Liver (tissue), 9 donors: ENCODE data around the gene ISG15. TPM values are rescaled to one million over a fixed set of nuclear protein-coding genes. Genes with fewer than 3 reads are reported as not detected.

Source experiments
- DNase-seq: peaks from one replicate; pipeline ENCODE4 v3.0.0-alpha.2; 2017; ENCODE audit warnings: low spot score
- H3K27ac ChIP-seq, 2 donors: one replicate each; pipeline ENCODE4 v1.7.0; 2013; ENCODE audit warnings: inconsistent platforms in 2 of 2, low read length in 2 of 2, control low read depth in 1 of 2, low read depth in 1 of 2, mild to moderate bottlenecking in 1 of 2
- H3K27me3 ChIP-seq, 4 donors: one replicate each; pipeline versions ENCODE4 v1.6.1 to v1.7.0; 2013; ENCODE audit warnings: low read length in 3 of 4, inconsistent platforms in 1 of 4, mild to moderate bottlenecking in 1 of 4, moderate library complexity in 1 of 4; ENCODE audit not compliant: control insufficient read depth in 4 of 4, insufficient read depth in 4 of 4
- H3K36me3 ChIP-seq, 4 donors: one replicate each; pipeline versions ENCODE4 v1.6.1 to v1.7.0; 2013; ENCODE audit warnings: low read length in 3 of 4, mild to moderate bottlenecking in 3 of 4, low read depth in 1 of 4, moderate library complexity in 1 of 4; ENCODE audit not compliant: control insufficient read depth in 4 of 4, insufficient read depth in 3 of 4
- H3K4me1 ChIP-seq, 4 donors: one replicate each; pipeline versions ENCODE4 v1.6.1 to v1.7.0; 2013; ENCODE audit warnings: low read length in 3 of 4, mild to moderate bottlenecking in 3 of 4, moderate library complexity in 1 of 4; ENCODE audit not compliant: control insufficient read depth in 4 of 4, insufficient read depth in 4 of 4
- H3K4me3 ChIP-seq, 3 donors: one replicate each; pipeline versions ENCODE4 v1.6.1 to v1.7.0; 2013; ENCODE audit warnings: low read length in 3 of 3, control low read depth in 1 of 3, low read depth in 1 of 3, mild to moderate bottlenecking in 1 of 3
- H3K9ac ChIP-seq, 2 donors: one replicate each; pipeline ENCODE4 v1.7.0; 2013; ENCODE audit warnings: low read length in 2 of 2, mild to moderate bottlenecking in 2 of 2, moderate library complexity in 2 of 2, control low read depth in 1 of 2, low read depth in 1 of 2
- H3K9me3 ChIP-seq, 4 donors: one replicate each; pipeline versions ENCODE4 v1.6.1 to v1.7.0; 2013; ENCODE audit warnings: low read length in 3 of 4; ENCODE audit not compliant: control insufficient read depth in 4 of 4
- FOXA1 ChIP-seq: IDR thresholded peaks from 2 replicates; pipeline ENCODE4 v1.6.1; 2016; ENCODE audit warnings: antibody characterized with exemption
- FOXA2 ChIP-seq: IDR thresholded peaks from 2 replicates; pipeline ENCODE4 v1.6.1; 2016; ENCODE audit warnings: antibody characterized with exemption
- HNF4G ChIP-seq: IDR thresholded peaks from 2 replicates; pipeline ENCODE4 v1.6.1; 2016; ENCODE audit warnings: antibody characterized with exemption
- JUND ChIP-seq, 2 donors: IDR thresholded peaks; 2 replicates each; pipeline ENCODE4 v1.6.1; 2016; ENCODE audit warnings: antibody characterized with exemption in 2 of 2
- NR2F2 ChIP-seq: IDR thresholded peaks from 2 replicates; pipeline ENCODE4 v1.6.1; 2016; ENCODE audit warnings: antibody characterized with exemption
- SP1 ChIP-seq: IDR thresholded peaks from 2 replicates; pipeline ENCODE4 v1.6.1; 2018; ENCODE audit warnings: antibody characterized with exemption, mild to moderate bottlenecking
- TAF1 ChIP-seq: conservative IDR thresholded peaks from 2 replicates; pipeline ENCODE4 v1.6.1; 2016; ENCODE audit warnings: antibody characterized with exemption, mild to moderate bottlenecking
- YY1 ChIP-seq: IDR thresholded peaks from 2 replicates; pipeline ENCODE4 v1.6.1; 2016; ENCODE audit warnings: antibody characterized with exemption, mild to moderate bottlenecking
- WGBS: extraction: QIAGEN DNeasy Blood & Tissue Kit; methylation state at CpG from one replicate; pipeline ENCODE4 v1.1.7; 2013; 5-methylcytosine and 5-hydroxymethylcytosine counted together
- polyA plus RNA-seq, 2 donors: library from polyadenylated mRNA; stranded (reverse) in 1 of 2; unstranded in 1 of 2; fragments of 200-250 nt in 1 of 2; fragments of >200 nt in 1 of 2; fragmentation: Nextera tagmentation in 1 of 2; extraction: Ambion mirVana in 1 of 2; gene quantifications; one replicate each; pipeline versions ENCODE4 v1.2.1 to v1.2.3, GENCODE V29; 2013 to 2015
- total RNA-seq, 2 donors: library from RNA; depleted of rRNA; stranded (reverse); fragments of >200 nt; gene quantifications; one replicate each; pipeline ENCODE4 v1.2.3, GENCODE V29; 2014
- TF ChIP-seq, protein P1 (sequence below): IDR thresholded peaks from 2 replicates; pipeline ENCODE4 v1.6.1; 2016; ENCODE audit warnings: antibody characterized with exemption
- TF ChIP-seq, protein P2 (sequence below): IDR thresholded peaks from 2 replicates; pipeline ENCODE4 v1.6.1; 2016; ENCODE audit warnings: antibody characterized with exemption
- TF ChIP-seq, protein P3 (sequence below): IDR thresholded peaks from 2 replicates; pipeline ENCODE4 v1.6.1; 2016; ENCODE audit warnings: antibody characterized with exemption
- TF ChIP-seq, protein P4 (sequence below): IDR thresholded peaks from 2 replicates; pipeline ENCODE4 v1.6.1; 2016; ENCODE audit warnings: antibody characterized with exemption, mild to moderate bottlenecking
- donor health status: healthy.
- donor health status: healthy.
- donor health status: healthy.
- donor health status: healthy.
- donor health status: healthy.

The ISG15 gene
- total and polyA plus RNA-seq, 4 donors = 9.3 to 89.4 (median 56.5) TPM

GRCh38 chr1:1021010-1021919, 8.0 kb downstream of the ISG15 start:
- Histone ChIP-seq H3K4me3 (peak overlapping the region in 1 of 3 donors; percentile 91), H3K9ac (no peak overlapping the region), H3K4me1 (peaks cover 3 to 10% (median 7%) of the 10 kb centered on the region in 4 donors), H3K27me3 (no peaks in the 10 kb centered on the region), H3K27ac (no peak overlapping the region), H3K9me3 (no peaks in the 10 kb centered on the region), H3K36me3 (no peaks in the 10 kb centered on the region)
- DNase-seq = peak; percentile 56
- WGBS = 48% methylated on average over 33 of the region's 33 CpGs
- TF ChIP-seq TAF1 = no peak
- TF ChIP-seq, protein P1, sequence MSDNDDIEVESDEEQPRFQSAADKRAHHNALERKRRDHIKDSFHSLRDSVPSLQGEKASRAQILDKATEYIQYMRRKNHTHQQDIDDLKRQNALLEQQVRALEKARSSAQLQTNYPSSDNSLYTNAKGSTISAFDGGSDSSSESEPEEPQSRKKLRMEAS = no peak
- no peak for TF ChIP-seq FOXA1
- TF ChIP-seq, protein P2, sequence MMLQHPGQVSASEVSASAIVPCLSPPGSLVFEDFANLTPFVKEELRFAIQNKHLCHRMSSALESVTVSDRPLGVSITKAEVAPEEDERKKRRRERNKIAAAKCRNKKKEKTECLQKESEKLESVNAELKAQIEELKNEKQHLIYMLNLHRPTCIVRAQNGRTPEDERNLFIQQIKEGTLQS = no peak
- TF ChIP-seq, protein P3, sequence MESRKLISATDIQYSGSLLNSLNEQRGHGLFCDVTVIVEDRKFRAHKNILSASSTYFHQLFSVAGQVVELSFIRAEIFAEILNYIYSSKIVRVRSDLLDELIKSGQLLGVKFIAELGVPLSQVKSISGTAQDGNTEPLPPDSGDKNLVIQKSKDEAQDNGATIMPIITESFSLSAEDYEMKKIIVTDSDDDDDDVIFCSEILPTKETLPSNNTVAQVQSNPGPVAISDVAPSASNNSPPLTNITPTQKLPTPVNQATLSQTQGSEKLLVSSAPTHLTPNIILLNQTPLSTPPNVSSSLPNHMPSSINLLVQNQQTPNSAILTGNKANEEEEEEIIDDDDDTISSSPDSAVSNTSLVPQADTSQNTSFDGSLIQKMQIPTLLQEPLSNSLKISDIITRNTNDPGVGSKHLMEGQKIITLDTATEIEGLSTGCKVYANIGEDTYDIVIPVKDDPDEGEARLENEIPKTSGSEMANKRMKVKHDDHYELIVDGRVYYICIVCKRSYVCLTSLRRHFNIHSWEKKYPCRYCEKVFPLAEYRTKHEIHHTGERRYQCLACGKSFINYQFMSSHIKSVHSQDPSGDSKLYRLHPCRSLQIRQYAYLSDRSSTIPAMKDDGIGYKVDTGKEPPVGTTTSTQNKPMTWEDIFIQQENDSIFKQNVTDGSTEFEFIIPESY = no peak
- TF ChIP-seq, protein P4, sequence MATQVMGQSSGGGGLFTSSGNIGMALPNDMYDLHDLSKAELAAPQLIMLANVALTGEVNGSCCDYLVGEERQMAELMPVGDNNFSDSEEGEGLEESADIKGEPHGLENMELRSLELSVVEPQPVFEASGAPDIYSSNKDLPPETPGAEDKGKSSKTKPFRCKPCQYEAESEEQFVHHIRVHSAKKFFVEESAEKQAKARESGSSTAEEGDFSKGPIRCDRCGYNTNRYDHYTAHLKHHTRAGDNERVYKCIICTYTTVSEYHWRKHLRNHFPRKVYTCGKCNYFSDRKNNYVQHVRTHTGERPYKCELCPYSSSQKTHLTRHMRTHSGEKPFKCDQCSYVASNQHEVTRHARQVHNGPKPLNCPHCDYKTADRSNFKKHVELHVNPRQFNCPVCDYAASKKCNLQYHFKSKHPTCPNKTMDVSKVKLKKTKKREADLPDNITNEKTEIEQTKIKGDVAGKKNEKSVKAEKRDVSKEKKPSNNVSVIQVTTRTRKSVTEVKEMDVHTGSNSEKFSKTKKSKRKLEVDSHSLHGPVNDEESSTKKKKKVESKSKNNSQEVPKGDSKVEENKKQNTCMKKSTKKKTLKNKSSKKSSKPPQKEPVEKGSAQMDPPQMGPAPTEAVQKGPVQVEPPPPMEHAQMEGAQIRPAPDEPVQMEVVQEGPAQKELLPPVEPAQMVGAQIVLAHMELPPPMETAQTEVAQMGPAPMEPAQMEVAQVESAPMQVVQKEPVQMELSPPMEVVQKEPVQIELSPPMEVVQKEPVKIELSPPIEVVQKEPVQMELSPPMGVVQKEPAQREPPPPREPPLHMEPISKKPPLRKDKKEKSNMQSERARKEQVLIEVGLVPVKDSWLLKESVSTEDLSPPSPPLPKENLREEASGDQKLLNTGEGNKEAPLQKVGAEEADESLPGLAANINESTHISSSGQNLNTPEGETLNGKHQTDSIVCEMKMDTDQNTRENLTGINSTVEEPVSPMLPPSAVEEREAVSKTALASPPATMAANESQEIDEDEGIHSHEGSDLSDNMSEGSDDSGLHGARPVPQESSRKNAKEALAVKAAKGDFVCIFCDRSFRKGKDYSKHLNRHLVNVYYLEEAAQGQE = no peak
- TF ChIP-seq HNF4G = no peak
- TF ChIP-seq SP1 = no peak
- no peak for TF ChIP-seq NR2F2
- no peak for TF ChIP-seq FOXA2

DNA sequence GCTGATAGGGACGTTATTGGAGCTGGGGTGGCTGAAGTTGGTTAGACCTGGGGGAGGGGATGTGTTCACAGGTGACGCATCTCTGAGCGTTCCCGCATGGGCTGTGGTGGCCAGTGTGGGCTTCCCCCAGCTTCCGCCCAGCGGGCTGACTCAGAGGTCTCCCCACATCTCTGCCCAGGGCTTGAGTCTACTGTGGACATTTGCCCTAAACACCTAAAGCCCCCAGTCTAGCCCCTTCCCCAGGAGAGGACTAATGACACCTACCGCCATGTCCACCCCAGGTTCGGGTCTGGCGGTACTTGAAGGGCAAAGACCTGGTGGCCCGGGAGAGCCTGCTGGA, 8.6 kb downstream of the ISG15 start:
- Histone ChIP-seq H3K4me1 (peaks cover 3 to 10% (median 7%) of the 10 kb centered on the region in 4 donors), H3K9ac (no peak overlapping the region), H3K36me3 (no peaks in the 10 kb centered on the region), H3K4me3 (no peak overlapping the region), H3K9me3 (no peaks in the 10 kb centered on the region), H3K27me3 (no peaks in the 10 kb centered on the region), H3K27ac (no peak overlapping the region)
- no peak for DNase-seq
- 89% methylated on average over 10 of the region's 10 CpGs for WGBS
- TF ChIP-seq YY1 = no peak
- TF ChIP-seq JUND (IDR thresholded peaks at IDR 0.05) = no peak
- TF ChIP-seq, protein P4 = no peak
- TF ChIP-seq, protein P2 = no peak
- TF ChIP-seq FOXA1 = no peak
